CD14-positive monocyte (primary cell): ENCODE results near the gene EEF1AKMT3. TPM values are rescaled to one million over a fixed set of nuclear protein-coding genes. Genes with fewer than 3 reads are reported as not detected.

ENCODE experiments used
- DNase-seq, 3 donors: peaks; one replicate each; pipeline ENCODE4 v3.0.0-alpha.2; 2011 to 2022
- H2AFZ ChIP-seq: 2 replicates; pipeline ENCODE4 v1.6.0; 2012; ENCODE audit warnings: mild to moderate bottlenecking, low read depth, low read length, inconsistent platforms; ENCODE audit not compliant: insufficient read depth, poor library complexity, severe bottlenecking
- H3K27ac ChIP-seq, 2 donors: 1 replicate in 1 of 2; 2 replicates in 1 of 2; pipeline ENCODE4 v1.5.1; 2012 to 2013; ENCODE audit warnings: low read length in 2 of 2, control low read depth in 1 of 2, inconsistent platforms in 1 of 2, low read depth in 1 of 2, mild to moderate bottlenecking in 1 of 2
- H3K27me3 ChIP-seq, 2 donors: one replicate each; pipeline versions ENCODE4 v1.6.0 to v1.6.1; 2011 to 2013; ENCODE audit warnings: low read length in 2 of 2; ENCODE audit not compliant: control insufficient read depth in 2 of 2, insufficient read depth in 2 of 2
- H3K36me3 ChIP-seq, 2 donors: replicated peaks in 1 of 2; 1 replicate in 1 of 2; 2 replicates in 1 of 2; pipeline versions ENCODE4 v1.5.1 to v1.6.1; 2012 to 2013; ENCODE audit warnings: low read length in 2 of 2, control low read depth in 1 of 2, inconsistent platforms in 1 of 2, mild to moderate bottlenecking in 1 of 2; ENCODE audit not compliant: insufficient read depth in 2 of 2, control insufficient read depth in 1 of 2
- H3K4me1 ChIP-seq, 2 donors: 1 replicate in 1 of 2; 2 replicates in 1 of 2; pipeline versions ENCODE4 v1.5.1 to v1.6.1; 2012 to 2013; ENCODE audit warnings: low read length in 2 of 2, control low read depth in 1 of 2, inconsistent platforms in 1 of 2, mild to moderate bottlenecking in 1 of 2, moderate library complexity in 1 of 2; ENCODE audit not compliant: insufficient read depth in 2 of 2, control insufficient read depth in 1 of 2
- H3K4me2 ChIP-seq: replicated peaks from 2 replicates; pipeline ENCODE3; 2012; ENCODE audit warnings: low read length, moderate library complexity, mild to moderate bottlenecking; ENCODE audit not compliant: poor library complexity, severe bottlenecking; ENCODE audit errors: extremely low read depth
- H3K4me3 ChIP-seq, 3 experiments: fragments of 200-600 bp in 1 of 3; sonication (generic) in 1 of 3; replicated peaks in 1 of 3; 1 replicate in 2 of 3; 2 replicates in 1 of 3; pipeline ENCODE4 v1.5.1; 2011 to 2013; ENCODE audit warnings: low read length in 3 of 3, mild to moderate bottlenecking in 3 of 3, control low read depth in 2 of 3, low read depth in 2 of 3, inconsistent platforms in 1 of 3, moderate library complexity in 1 of 3
- H3K79me2 ChIP-seq: 2 replicates; pipeline ENCODE4 v1.6.0; 2012; ENCODE audit warnings: mild to moderate bottlenecking, control low read depth, inconsistent platforms, low read length, moderate library complexity; ENCODE audit not compliant: insufficient read depth
- H3K9ac ChIP-seq: 2 replicates; pipeline ENCODE4 v1.6.0; 2017; ENCODE audit warnings: low read length, mild to moderate bottlenecking; ENCODE audit not compliant: insufficient read depth, poor library complexity, severe bottlenecking
- H3K9me3 ChIP-seq, 2 donors: replicated peaks in 1 of 2; 1 replicate in 1 of 2; 2 replicates in 1 of 2; pipeline versions ENCODE4 v1.5.1 to v1.6.1; 2012 to 2013; ENCODE audit warnings: low read length in 2 of 2, control low read depth in 1 of 2; ENCODE audit not compliant: control insufficient read depth in 1 of 2, insufficient read depth in 1 of 2
- H4K20me1 ChIP-seq: 2 replicates; pipeline ENCODE4 v1.6.0; 2012; ENCODE audit warnings: mild to moderate bottlenecking, low read length, control low read depth, moderate library complexity; ENCODE audit not compliant: insufficient read depth
- H3K27ac Mint-ChIP-seq, 7 donors: one replicate each; pipeline ENCODE4 v1.8.0; 2020; ENCODE audit warnings: mild to moderate bottlenecking in 7 of 7, mixed read lengths in 7 of 7, moderate library complexity in 6 of 7, inconsistent platforms in 2 of 7
- H3K27me3 Mint-ChIP-seq, 3 donors: one replicate each; pipeline ENCODE4 v1.8.0; 2021 to 2022; ENCODE audit warnings: low read depth in 3 of 3, mild to moderate bottlenecking in 3 of 3, mixed read lengths in 3 of 3, moderate library complexity in 3 of 3, inconsistent platforms in 1 of 3
- H3K36me3 Mint-ChIP-seq, 2 donors: one replicate each; pipeline ENCODE4 v1.8.0; 2020; ENCODE audit warnings: mixed read lengths in 2 of 2, inconsistent platforms in 1 of 2, mild to moderate bottlenecking in 1 of 2
- H3K4me1 Mint-ChIP-seq: one replicate; pipeline ENCODE4 v1.8.0; 2020; ENCODE audit warnings: mild to moderate bottlenecking, mixed read lengths
- H3K4me3 Mint-ChIP-seq, 2 donors: one replicate each; pipeline ENCODE4 v1.8.0; 2020; ENCODE audit warnings: mild to moderate bottlenecking in 2 of 2, mixed read lengths in 2 of 2, moderate library complexity in 1 of 2
- H3K9me3 Mint-ChIP-seq, 7 donors: one replicate each; pipeline ENCODE4 v1.8.0; 2020 to 2022; ENCODE audit warnings: mixed read lengths in 7 of 7, mild to moderate bottlenecking in 6 of 7, moderate library complexity in 6 of 7, inconsistent platforms in 2 of 7
- WGBS: methylation state at CpG from one replicate; pipeline ENCODE4 v1.1.5; 2013; ENCODE audit warnings: missing lambda C conversion rate; ENCODE audit not compliant: insufficient coverage; 5-methylcytosine and 5-hydroxymethylcytosine counted together
- intact Hi-C, 2 donors: fragments of 100-400 bp; cut with micrococcal nuclease; formaldehyde crosslinking; loops; one replicate each; pipeline versions ENCODE4 v1.15.0 to v1.15.1; 2023
- polyA plus RNA-seq, 3 donors: library from polyadenylated mRNA; depleted of rRNA in 1 of 3; unstranded in 2 of 3; stranded (reverse) in 1 of 3; fragments of 300-500 nt in 2 of 3; fragments of >200 nt in 1 of 3; fragmentation: Illumina TruSeq in 2 of 3; gene quantifications; 1 replicate in 2 of 3; 2 replicates in 1 of 3; pipeline ENCODE4 v1.2.3, GENCODE V29; 2012 to 2021
- TF ChIP-seq, protein P1 (sequence below): fragments of 200-600 bp; IDR thresholded peaks from one replicate; pipeline ENCODE4 v1.8.0; 2022; ENCODE audit warnings: antibody characterized with exemption, mild to moderate bottlenecking

The EEF1AKMT3 gene
- polyA plus RNA-seq, 3 donors = 3.4 to 4.2 (median 3.4) TPM

- intact Hi-C loops = no loop called here
- DNase-seq = no peak
- H3K4me1 Mint-ChIP-seq = no peaks in the 10 kb centered on the region
- H3K27me3 Mint-ChIP-seq = peaks cover 0 to 1% (median 0%) of the 10 kb centered on the region in 3 donors
- Histone ChIP-seq H3K9me3 (peaks cover 0 to 3% of the 10 kb centered on the region in 2 donors), H3K9ac (no peak overlapping the region), H3K4me2 (no peak overlapping the region), H3K27me3 (no peaks in the 10 kb centered on the region), H3K4me1 (no peaks in the 10 kb centered on the region), H3K36me3 (peaks cover 66 to 81% of the 10 kb centered on the region in 2 donors), H3K4me3 (no peak overlapping the region), H2AFZ (no peak overlapping the region), H4K20me1 (no peaks in the 10 kb centered on the region), H3K79me2 (no peaks in the 10 kb centered on the region), H3K27ac (no peak overlapping the region)
- no peak overlapping the region for H3K4me3 Mint-ChIP-seq
- peaks cover 69 to 80% of the 10 kb centered on the region in 2 donors for H3K36me3 Mint-ChIP-seq
- TF ChIP-seq, protein P1, sequence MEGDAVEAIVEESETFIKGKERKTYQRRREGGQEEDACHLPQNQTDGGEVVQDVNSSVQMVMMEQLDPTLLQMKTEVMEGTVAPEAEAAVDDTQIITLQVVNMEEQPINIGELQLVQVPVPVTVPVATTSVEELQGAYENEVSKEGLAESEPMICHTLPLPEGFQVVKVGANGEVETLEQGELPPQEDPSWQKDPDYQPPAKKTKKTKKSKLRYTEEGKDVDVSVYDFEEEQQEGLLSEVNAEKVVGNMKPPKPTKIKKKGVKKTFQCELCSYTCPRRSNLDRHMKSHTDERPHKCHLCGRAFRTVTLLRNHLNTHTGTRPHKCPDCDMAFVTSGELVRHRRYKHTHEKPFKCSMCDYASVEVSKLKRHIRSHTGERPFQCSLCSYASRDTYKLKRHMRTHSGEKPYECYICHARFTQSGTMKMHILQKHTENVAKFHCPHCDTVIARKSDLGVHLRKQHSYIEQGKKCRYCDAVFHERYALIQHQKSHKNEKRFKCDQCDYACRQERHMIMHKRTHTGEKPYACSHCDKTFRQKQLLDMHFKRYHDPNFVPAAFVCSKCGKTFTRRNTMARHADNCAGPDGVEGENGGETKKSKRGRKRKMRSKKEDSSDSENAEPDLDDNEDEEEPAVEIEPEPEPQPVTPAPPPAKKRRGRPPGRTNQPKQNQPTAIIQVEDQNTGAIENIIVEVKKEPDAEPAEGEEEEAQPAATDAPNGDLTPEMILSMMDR = no peak
- 90% methylated on average over 2 of the region's 4 CpGs for WGBS
- H3K27ac Mint-ChIP-seq = peak overlapping the region in 5 of 7 donors; percentile 21 to 74 (median 46)
- peaks cover 0 to 5% (median 2%) of the 10 kb centered on the region in 7 donors for H3K9me3 Mint-ChIP-seq
Measured at GRCh38 chr12:57732270-57732669, 40.1 kb upstream of the EEF1AKMT3 start.

DNA sequence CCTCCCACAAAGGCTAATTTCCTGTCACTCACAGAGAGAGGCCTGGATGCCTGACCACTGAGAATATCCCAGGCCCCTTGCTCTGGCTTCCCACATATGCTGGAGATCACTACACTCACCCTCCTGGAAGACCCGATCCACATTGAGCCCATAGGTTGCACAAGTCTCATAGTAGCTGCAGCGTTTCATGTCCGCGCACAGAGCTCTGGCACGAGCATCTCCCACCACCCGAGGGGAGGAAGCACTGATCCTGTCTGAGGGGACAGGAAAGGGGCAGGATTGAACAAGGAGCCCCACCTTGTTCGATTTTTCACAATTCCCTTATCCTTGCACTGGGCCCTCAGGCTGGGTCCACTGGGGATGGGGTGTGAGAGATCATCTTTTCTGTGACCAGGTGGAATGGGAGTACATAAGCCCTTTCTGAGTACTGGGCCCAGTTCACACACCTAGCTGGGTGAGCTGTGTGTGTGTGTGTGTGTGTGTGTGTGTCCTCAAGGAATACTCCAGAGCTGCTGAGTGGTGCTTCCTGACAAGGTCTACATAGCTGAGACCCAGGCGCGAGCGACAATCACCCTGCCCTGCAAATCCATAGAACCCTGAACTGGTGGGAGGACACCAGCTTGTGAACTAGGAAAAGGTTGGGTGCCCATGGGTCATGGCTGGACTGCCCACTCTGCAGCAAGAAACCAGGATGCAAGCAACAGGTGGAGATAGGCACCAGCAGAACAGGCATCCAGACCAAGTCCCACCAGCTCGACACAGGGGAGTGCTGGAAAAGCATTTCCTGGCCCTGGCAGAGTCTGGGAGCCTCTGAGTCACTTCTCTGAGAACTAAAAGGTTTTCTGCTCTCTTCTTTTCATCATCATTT lies 39.5 kb upstream of the EEF1AKMT3 start:
- WGBS = 100% methylated on average over 4 of the region's 11 CpGs
- H3K79me2 ChIP-seq = no peaks in the 10 kb centered on the region
- Mint-ChIP-seq H3K4me3 (no peak overlapping the region), H3K27me3 (peaks cover 0 to 1% (median 0%) of the 10 kb centered on the region in 3 donors), H3K9me3 (peaks cover 0 to 2% (median 0%) of the 10 kb centered on the region in 7 donors), H3K36me3 (peaks cover 64 to 73% of the 10 kb centered on the region in 2 donors), H3K27ac (peak overlapping the region in 3 of 7 donors; percentile 21 to 42 (median 21)), H3K4me1 (no peaks in the 10 kb centered on the region)
- H3K4me1 ChIP-seq = no peaks in the 10 kb centered on the region
- no peaks in the 10 kb centered on the region for H3K9me3 ChIP-seq
- no peaks in the 10 kb centered on the region for H3K27me3 ChIP-seq
- no peak overlapping the region for H3K4me2 ChIP-seq
- TF ChIP-seq, protein P1 = no peak
- no peak overlapping the region for H3K9ac ChIP-seq
- H3K4me3 ChIP-seq = no peak overlapping the region
- H3K36me3 ChIP-seq = peaks cover 59 to 74% of the 10 kb centered on the region in 2 donors
- intact Hi-C loops = no loop called here
- H4K20me1 ChIP-seq = no peaks in the 10 kb centered on the region
- H3K27ac ChIP-seq = no peak overlapping the region
- DNase-seq = no peak
- H2AFZ ChIP-seq = no peak overlapping the region
